GM12872 (cell line): Measurements from ENCODE around the gene ROR1.

Source experiments
- TF ChIP-seq, protein P1 (sequence below): IDR thresholded peaks from 3 replicates; pipeline ENCODE4 v1.5.1; 2011; ENCODE audit warnings: low read depth, mild to moderate bottlenecking, low read length, moderate library complexity; ENCODE audit not compliant: insufficient read depth

Gene ROR1

DNA sequence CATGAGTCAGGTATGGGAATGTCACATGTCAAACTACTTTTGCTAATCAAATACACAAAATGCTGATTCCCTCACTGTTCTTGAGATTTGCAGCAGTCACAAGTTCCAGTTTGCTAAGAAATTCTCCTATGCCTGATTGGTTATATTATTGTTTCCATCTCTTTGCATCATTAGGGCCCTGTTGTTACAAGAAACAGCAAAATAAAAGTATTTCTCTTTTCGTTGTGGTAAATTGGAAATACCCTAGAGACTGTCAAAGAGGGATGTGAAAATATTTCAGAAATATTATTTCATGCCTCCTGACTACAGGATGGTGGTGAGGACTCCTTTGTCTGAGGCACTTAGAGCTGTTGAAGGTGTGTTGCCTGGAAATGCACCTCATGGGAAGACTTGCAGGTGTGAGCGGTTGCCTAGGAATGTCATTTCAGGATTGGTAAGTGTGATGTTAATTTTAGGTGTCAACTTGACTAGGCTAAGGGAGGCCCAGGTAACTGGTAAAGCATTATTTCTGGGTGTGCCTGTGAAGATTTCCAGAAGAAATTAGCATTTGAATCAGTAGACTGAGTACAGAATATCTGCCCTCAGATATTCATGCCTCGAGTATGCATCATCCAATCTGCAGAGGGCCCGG lies 117.4 kb downstream of the ROR1 start:
- TF ChIP-seq, protein P1, sequence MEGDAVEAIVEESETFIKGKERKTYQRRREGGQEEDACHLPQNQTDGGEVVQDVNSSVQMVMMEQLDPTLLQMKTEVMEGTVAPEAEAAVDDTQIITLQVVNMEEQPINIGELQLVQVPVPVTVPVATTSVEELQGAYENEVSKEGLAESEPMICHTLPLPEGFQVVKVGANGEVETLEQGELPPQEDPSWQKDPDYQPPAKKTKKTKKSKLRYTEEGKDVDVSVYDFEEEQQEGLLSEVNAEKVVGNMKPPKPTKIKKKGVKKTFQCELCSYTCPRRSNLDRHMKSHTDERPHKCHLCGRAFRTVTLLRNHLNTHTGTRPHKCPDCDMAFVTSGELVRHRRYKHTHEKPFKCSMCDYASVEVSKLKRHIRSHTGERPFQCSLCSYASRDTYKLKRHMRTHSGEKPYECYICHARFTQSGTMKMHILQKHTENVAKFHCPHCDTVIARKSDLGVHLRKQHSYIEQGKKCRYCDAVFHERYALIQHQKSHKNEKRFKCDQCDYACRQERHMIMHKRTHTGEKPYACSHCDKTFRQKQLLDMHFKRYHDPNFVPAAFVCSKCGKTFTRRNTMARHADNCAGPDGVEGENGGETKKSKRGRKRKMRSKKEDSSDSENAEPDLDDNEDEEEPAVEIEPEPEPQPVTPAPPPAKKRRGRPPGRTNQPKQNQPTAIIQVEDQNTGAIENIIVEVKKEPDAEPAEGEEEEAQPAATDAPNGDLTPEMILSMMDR: no peak

GRCh38 chr1:63892632-63893395 lies 119.0 kb downstream of the ROR1 start:
- TF ChIP-seq, protein P1: no peak

DNA sequence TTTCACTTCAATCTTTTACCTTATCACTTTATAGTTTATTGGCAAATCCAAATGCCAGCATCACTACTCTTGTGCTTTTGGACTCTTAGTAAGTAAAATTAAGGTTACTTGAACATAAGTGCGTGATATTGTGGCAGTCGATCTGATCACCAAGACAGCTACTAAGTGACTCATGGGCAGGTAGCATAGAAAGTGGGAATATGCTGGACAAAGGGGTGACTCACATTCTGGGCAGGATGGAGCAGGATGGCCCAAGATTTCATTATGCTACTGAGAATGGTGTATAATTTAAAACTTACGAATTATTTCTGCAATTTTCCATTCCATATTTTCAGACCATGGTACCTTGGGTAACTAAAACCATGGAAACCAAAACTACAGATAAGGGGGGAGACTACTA lies 120.2 kb downstream of the ROR1 start:
- TF ChIP-seq, protein P1: no peak

GRCh38 chr1:63894627-63895265 lies 120.9 kb downstream of the ROR1 start:
- TF ChIP-seq, protein P1: no peak

DNA sequence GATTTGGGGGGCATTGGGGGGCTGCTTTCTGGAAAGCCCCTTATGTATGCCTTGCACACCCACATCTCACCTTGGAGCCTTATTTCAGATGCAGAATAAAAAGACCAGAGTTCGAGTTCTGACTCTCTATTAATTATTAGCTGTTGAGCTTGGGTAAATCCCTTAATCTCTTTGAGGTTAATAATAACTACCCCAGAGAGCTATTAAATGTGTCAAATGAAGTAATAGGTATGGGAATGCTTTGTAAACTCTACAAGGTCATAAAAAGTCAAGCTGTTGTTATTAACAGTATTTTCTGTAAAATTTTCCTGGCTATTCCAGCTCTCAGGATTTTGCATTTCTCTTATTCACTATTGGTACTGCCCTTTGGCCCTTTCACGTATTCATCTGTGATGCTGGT lies 122.9 kb downstream of the ROR1 start:
- TF ChIP-seq, protein P1: no peak

DNA sequence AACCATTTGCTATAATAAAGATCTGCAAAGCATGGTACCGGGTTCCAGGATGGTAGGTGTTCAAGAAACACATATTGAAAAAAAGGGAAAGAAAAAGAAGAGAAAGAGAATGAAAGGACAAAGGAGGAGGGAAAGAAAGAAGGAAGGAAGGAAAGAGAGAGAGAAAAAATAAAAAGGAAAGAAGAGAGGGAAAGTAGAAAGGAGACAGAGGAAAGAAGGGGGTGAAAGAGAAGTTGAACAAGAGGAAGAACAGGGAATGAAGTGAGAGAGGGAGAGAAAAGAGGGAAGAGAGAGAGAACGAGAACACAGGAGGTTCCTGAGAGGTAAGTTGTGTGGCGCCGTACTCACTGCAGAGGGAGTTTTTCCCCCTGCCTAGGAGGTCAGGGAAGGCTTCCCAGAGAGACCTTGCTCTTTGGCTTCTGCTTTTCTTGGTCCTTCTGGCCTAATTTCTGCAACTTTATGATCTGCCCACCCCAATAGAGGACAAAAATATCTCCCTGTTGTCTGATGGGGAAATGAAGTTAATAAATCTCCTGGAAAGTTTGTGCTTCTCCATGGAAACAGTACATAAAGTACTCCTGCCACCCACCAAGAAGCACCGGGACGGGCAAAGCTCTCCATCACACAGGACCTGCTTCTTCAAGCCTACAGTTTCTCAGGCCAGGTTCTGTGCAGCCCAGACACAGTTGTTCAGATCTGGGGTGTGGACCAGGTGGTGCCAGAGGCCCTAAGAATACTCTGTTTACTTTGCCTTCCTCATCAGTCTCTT lies 124.8 kb downstream of the ROR1 start:
- TF ChIP-seq, protein P1: no peak

DNA sequence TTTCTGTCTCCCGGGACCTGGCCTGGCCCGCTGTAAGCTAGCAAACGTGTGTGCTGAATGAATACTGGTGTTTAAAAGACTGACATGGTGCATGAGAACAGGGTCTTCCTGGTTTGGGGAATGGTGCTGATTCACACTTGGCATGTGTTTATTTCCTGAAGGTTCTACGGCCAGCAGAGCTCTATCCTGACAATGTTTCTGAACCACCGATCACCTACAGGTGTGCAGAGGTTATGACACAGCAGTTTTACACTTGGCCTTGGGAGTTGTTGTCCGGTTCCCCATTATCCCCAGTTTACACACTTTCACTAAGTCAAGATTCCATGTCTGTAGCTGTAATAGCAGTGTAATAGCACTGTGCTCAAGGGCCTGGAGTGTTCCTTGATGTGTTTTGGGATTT lies 127.3 kb downstream of the ROR1 start:
- TF ChIP-seq, protein P1: no peak
